ENCODE data around the gene GYS1. TPM values are rescaled to one million over a fixed set of nuclear protein-coding genes. Genes with fewer than 3 reads are reported as not detected.

Gene GYS1
- total and polyA plus RNA-seq, 2 of the 8 experiments (the other 6 are each of a cell fraction or from before 2014, with no cell fraction given): 30.0 to 38.7 TPM

- TF ChIP-seq BRCA1 (IDR thresholded peaks at IDR 0.05; ENCODE audit: low read depth, low read length): 0 out of 2 replicates have a peak, but pooled peaks have one; percentile 26
- TF ChIP-seq TBP (IDR thresholded peaks at IDR 0.05; ENCODE audit: low read depth, low read length): peak; percentile 76; the same call in 1 of the 2 replicates
- TF ChIP-seq FOSL1 (IDR thresholded peaks at IDR 0.05; ENCODE audit: insufficient read depth, low read depth, low read length): peak; percentile 56; the same call in 1 of the 2 replicates
- TF ChIP-seq CREB1 (IDR thresholded peaks at IDR 0.05): peak; percentile 56; the same call in 1 of the 2 replicates
- no peak for TF ChIP-seq SRF (IDR thresholded peaks at IDR 0.05; ENCODE audit: low read depth, low read length)
- TF ChIP-seq HDAC2 (IDR thresholded peaks at IDR 0.05; ENCODE audit: borderline replicate concordance in 1 of 2, low read depth in 2 of 2, low read length in 2 of 2): peak in 1 of 2 experiments; percentile 17; a peak in 1 of 4 replicates
- TF ChIP-seq TAF7 (optimal IDR thresholded peaks at IDR 0.05; ENCODE audit: borderline replicate concordance, low read depth, low read length): peak; percentile 13
- no peak for TF ChIP-seq CHD1 (IDR thresholded peaks at IDR 0.05; ENCODE audit: low read depth, low read length)
- TF ChIP-seq NRF1 (IDR thresholded peaks at IDR 0.05; ENCODE audit: low read depth, low read length): peak; percentile 15; the same call in 1 of the 2 replicates
- peak; percentile 100 for TF ChIP-seq YY1 (IDR thresholded peaks at IDR 0.05; ENCODE audit: low read depth, low read length)
- TF ChIP-seq NANOG (IDR thresholded peaks at IDR 0.05; ENCODE audit: insufficient read depth, low read depth, low read length, poor library complexity, severe bottlenecking): peak; percentile 65
- TF ChIP-seq KDM4A (IDR thresholded peaks at IDR 0.05; ENCODE audit: low read depth, low read length, severe bottlenecking): peak; percentile 45
- TF ChIP-seq KDM5A (IDR thresholded peaks at IDR 0.05; ENCODE audit: low read length): 0 out of 2 replicates have a peak, but pooled peaks have one; percentile 53
- peak; percentile 59 for TF ChIP-seq E2F6 (IDR thresholded peaks at IDR 0.05)
- TF ChIP-seq POLR2AphosphoS5 (IDR thresholded peaks at IDR 0.05; ENCODE audit: low read depth, low read length): peak; percentile 66; the same call in 1 of the 2 replicates
- TF ChIP-seq BACH1 (IDR thresholded peaks at IDR 0.05; ENCODE audit: low read length): no peak
- no peak for TF ChIP-seq EZH2 (IDR thresholded peaks at IDR 0.05; ENCODE audit: low read depth, low read length, severe bottlenecking)
- TF ChIP-seq SUZ12 (IDR thresholded peaks at IDR 0.05; ENCODE audit: low read length): no peak
- no peak for TF ChIP-seq JUND (IDR thresholded peaks at IDR 0.05; ENCODE audit: low read length)
- no peak for TF ChIP-seq GABPA (IDR thresholded peaks at IDR 0.05; ENCODE audit: borderline replicate concordance, insufficient read depth, low read length)
- peak in 1 of 2 experiments; percentile 64; a peak in 1 of 3 replicates for TF ChIP-seq EP300 (IDR thresholded peaks at IDR 0.05; ENCODE audit: borderline replicate concordance in 1 of 2, low read depth in 2 of 2, low read length in 2 of 2)
- TF ChIP-seq GTF2F1 (IDR thresholded peaks at IDR 0.05; ENCODE audit: borderline replicate concordance, low read depth, low read length): peak; percentile 94
Measured at GRCh38 chr19:48954595-48955307, 38.4 kb downstream of the GYS1 start, which contains the start of gene BAX (continued).

Measured in H1 (cell line).